A549 (cell line): ENCODE data around the gene IFI30.

Experiments used
- CTCF ChIP-seq: fragments of >200 bp; sonication (Bioruptor Twin); formaldehyde crosslinking; IDR thresholded peaks from 3 replicates; pipeline ENCODE4 v1.5.1; 2016
- JUNB ChIP-seq: fragments of >200 bp; sonication (Bioruptor Twin); formaldehyde crosslinking; IDR thresholded peaks from 2 replicates; pipeline ENCODE4 v1.6.1; 2016
- MYC ChIP-seq: IDR thresholded peaks from 2 replicates; pipeline ENCODE4 v1.6.1; 2012; ENCODE audit warnings: mild to moderate bottlenecking, inconsistent platforms, low read length, improper control_type of control experiment, borderline replicate concordance
- PBX3 ChIP-seq: IDR thresholded peaks from 2 replicates; pipeline ENCODE4 v1.6.1; 2012
- PHF8 ChIP-seq: fragments of 200-600 bp; sonication (generic); IDR thresholded peaks from 2 replicates; pipeline ENCODE4 v1.6.1; 2016; ENCODE audit warnings: low read depth, mild to moderate bottlenecking, antibody characterized with exemption, moderate library complexity, borderline replicate concordance
- POLR2A ChIP-seq: IDR thresholded peaks from 2 replicates; pipeline ENCODE4 v1.6.1; 2012; ENCODE audit warnings: mild to moderate bottlenecking, low read length
- RAD21 ChIP-seq, 2 experiments: fragments of >200 bp in 1 of 2; sonication (Bioruptor Twin) in 1 of 2; formaldehyde crosslinking in 1 of 2; IDR thresholded peaks in 1 of 2; conservative IDR thresholded peaks in 1 of 2; 2 replicates in 1 of 2; 3 replicates in 1 of 2; pipeline ENCODE4 v1.6.1; 2012 to 2018; ENCODE audit warnings: inconsistent platforms in 1 of 2
- REST ChIP-seq: fragments of 200-600 bp; sonication (generic); IDR thresholded peaks from 2 replicates; pipeline ENCODE4 v1.6.1; 2016; ENCODE audit warnings: antibody characterized with exemption, mild to moderate bottlenecking, moderate library complexity
- RFX5 ChIP-seq: fragments of 450-650 bp; IDR thresholded peaks from 2 replicates; pipeline ENCODE4 v1.7.1; 2014; ENCODE audit warnings: antibody characterized with exemption, mild to moderate bottlenecking, moderate library complexity
- SMC3 ChIP-seq: fragments of >200 bp; sonication (Bioruptor Twin); formaldehyde crosslinking; IDR thresholded peaks from 3 replicates; pipeline ENCODE4 v1.6.1; 2018; ENCODE audit warnings: inconsistent platforms

GRCh38 chr19:18206018-18206417 lies 32.4 kb downstream of the IFI30 start:
- TF ChIP-seq REST (no peak), CTCF (no peak), PBX3 (no peak), RAD21 (conservative IDR thresholded peaks at IDR 0.05 in 1 of 2, IDR thresholded peaks at IDR 0.05 in 1 of 2) (no peak), RFX5 (no peak), JUNB (no peak), PHF8 (no peak), SMC3 (no peak), MYC (no peak), POLR2A (no peak)
